PC-9 (cell line): ENCODE measurements around the gene POU2AF1. TPM values are rescaled to one million over a fixed set of nuclear protein-coding genes. Genes with fewer than 3 reads are reported as not detected.

Experiments used
- BruUV-seq: library from RNA; stranded (reverse); fragments of 400-500 nt; replicated peaks from 2 replicates; lab custom pipeline; 2021; lab: Mats Ljungman, UMichigan
- CTCF ChIA-PET: fragments of 300-600 bp; sonication (Branson Sonifier 250); formaldehyde crosslinking; loops from one replicate; lab custom pipeline; 2022; ENCODE audit warnings: antibody characterized with exemption; lab: Charles Lee
- POLR2A ChIA-PET: fragments of 300-600 bp; sonication (Branson Sonifier 250); formaldehyde crosslinking; loops from one replicate; lab custom pipeline; 2022; ENCODE audit warnings: antibody characterized with exemption; ENCODE audit not compliant: unreplicated experiment; lab: Charles Lee
- DNase-seq, 2 experiments: peaks; one replicate each; pipeline versions ENCODE4 v3.0.0 to v3.0.0-alpha.2; 2015 to 2022; ENCODE audit warnings: mixed read lengths in 1 of 2
- H2AFZ ChIP-seq: fragments of 200-600 bp; sonication (generic); 2 replicates; pipeline ENCODE4 v1.8.1; 2017; ENCODE audit warnings: antibody characterized with exemption
- H3F3A ChIP-seq: fragments of 200-600 bp; sonication (generic); 2 replicates; pipeline ENCODE4 v1.8.1; 2017; ENCODE audit warnings: antibody characterized with exemption, mild to moderate bottlenecking, low read depth; ENCODE audit not compliant: insufficient read depth
- H3K27ac ChIP-seq: fragments of 200-600 bp; sonication (generic); 2 replicates; pipeline ENCODE4 v1.6.1; 2016; ENCODE audit warnings: mixed run types
- H3K27me3 ChIP-seq: fragments of 200-600 bp; sonication (generic); 2 replicates; pipeline ENCODE4 v1.6.1; 2016; ENCODE audit warnings: low read depth, mixed run types; ENCODE audit not compliant: insufficient read depth
- H3K36me3 ChIP-seq: fragments of 200-600 bp; sonication (generic); 2 replicates; pipeline ENCODE4 v1.6.1; 2016; ENCODE audit warnings: low read depth, mixed run types
- H3K4me1 ChIP-seq: fragments of 200-600 bp; sonication (generic); replicated peaks from 2 replicates; pipeline ENCODE4 v1.6.1; 2016; ENCODE audit warnings: mixed run types; ENCODE audit not compliant: insufficient read depth
- H3K4me2 ChIP-seq: fragments of 200-600 bp; sonication (generic); 2 replicates; pipeline ENCODE4 v1.6.1; 2017; ENCODE audit warnings: mixed run types
- H3K4me3 ChIP-seq: fragments of 200-600 bp; sonication (generic); 2 replicates; pipeline ENCODE4 v1.6.1; 2016; ENCODE audit warnings: mixed run types
- H3K79me2 ChIP-seq: fragments of 200-600 bp; sonication (generic); 2 replicates; pipeline ENCODE4 v1.6.1; 2017; ENCODE audit warnings: low read depth, mixed run types
- H3K9me2 ChIP-seq: fragments of 200-600 bp; sonication (generic); 2 replicates; pipeline ENCODE4 v1.8.1; 2017; ENCODE audit warnings: mild to moderate bottlenecking; ENCODE audit not compliant: insufficient read depth
- H3K9me3 ChIP-seq: fragments of 200-600 bp; sonication (generic); 2 replicates; pipeline ENCODE4 v1.8.1; 2016; ENCODE audit warnings: low read depth; ENCODE audit not compliant: insufficient read depth
- H4K20me1 ChIP-seq: fragments of 200-600 bp; sonication (generic); 2 replicates; pipeline ENCODE4 v1.8.1; 2017; ENCODE audit not compliant: insufficient read depth
- CTCF ChIP-seq: fragments of 200-600 bp; sonication (generic); conservative IDR thresholded peaks from 2 replicates; pipeline ENCODE4 v1.6.1; 2017; ENCODE audit warnings: mixed run types, antibody characterized with exemption, mild to moderate bottlenecking, moderate library complexity
- EZH2 ChIP-seq: fragments of 200-600 bp; sonication (generic); IDR thresholded peaks from 2 replicates; pipeline ENCODE4 v1.8.0; 2017; ENCODE audit warnings: antibody characterized with exemption, low read depth
- intact Hi-C: fragments of 100-400 bp; cut with micrococcal nuclease; formaldehyde crosslinking; loops from one replicate; pipeline ENCODE4 v1.10.0; 2022; ENCODE audit not compliant: unreplicated experiment
- total RNA-seq: library from RNA; stranded (reverse); gene quantifications from 2 replicates; pipeline ENCODE4 v1.2.3, GENCODE V29; 2021

The POU2AF1 gene
- total RNA-seq, 1 experiment from 2014 or later, result 0.37 TPM

- Histone ChIP-seq H3K27ac (peak overlapping the region; percentile 75), H3K9me2 (no peaks in the 10 kb centered on the region), H2AFZ (no peak overlapping the region), H3K4me1 (peaks cover 36% of the 10 kb centered on the region), H3K4me3 (no peak overlapping the region), H3K9me3 (no peaks in the 10 kb centered on the region), H3K4me2 (no peak overlapping the region), H3K79me2 (no peaks in the 10 kb centered on the region), H3F3A (peaks cover 16% of the 10 kb centered on the region), H4K20me1 (no peaks in the 10 kb centered on the region), H3K27me3 (no peaks in the 10 kb centered on the region), H3K36me3 (no peaks in the 10 kb centered on the region)
- POLR2A ChIA-PET, result no interaction called here
- CTCF ChIA-PET, result no interaction called here
- no TSS peak for BruUV-seq
- intact Hi-C loops, result loop anchor here (10.0 kb wide), 1 partner anchor 58 kb away; no protein-coding TSS in a partner anchor
- DNase-seq, result no peak
- TF ChIP-seq CTCF (no peak), EZH2 (no peak)
These were observed 16.1 kb downstream of the POU2AF1 start for GRCh38 chr11:111362887-111363411.

GRCh38 chr11:111361874-111362273 is 17.2 kb downstream of the POU2AF1 start:
- TF ChIP-seq CTCF (no peak), EZH2 (no peak)

GRCh38 chr11:111361052-111361801 is 17.8 kb downstream of the POU2AF1 start:
- H4K20me1 ChIP-seq, result no peaks in the 10 kb centered on the region
- H3K27ac ChIP-seq, result peak overlapping the region; percentile 75
- no peak overlapping the region for H2AFZ ChIP-seq
- DNase-seq, result peak in 1 of 2 experiments; percentile 60
- ChIA-PET POLR2A (no interaction called here), CTCF (interaction anchor here (0.7 kb wide), 1 partner anchor 62 kb away, joined by 3 read pairs; no protein-coding TSS in a partner anchor)
- H3K9me2 ChIP-seq, result no peaks in the 10 kb centered on the region
- H3K4me2 ChIP-seq, result peak overlapping the region; percentile 42
- H3K36me3 ChIP-seq, result no peaks in the 10 kb centered on the region
- no peaks in the 10 kb centered on the region for H3K9me3 ChIP-seq
- intact Hi-C loops, result loop anchor here (10.0 kb wide), 1 partner anchor 56 kb away; no protein-coding TSS in a partner anchor
- peaks cover 36% of the 10 kb centered on the region for H3K4me1 ChIP-seq
- no peak for TF ChIP-seq EZH2
- no peak for TF ChIP-seq CTCF
- H3K27me3 ChIP-seq, result no peaks in the 10 kb centered on the region
- no peak overlapping the region for H3K4me3 ChIP-seq
- H3K79me2 ChIP-seq, result no peaks in the 10 kb centered on the region
- peaks cover 16% of the 10 kb centered on the region for H3F3A ChIP-seq
- BruUV-seq, result no TSS peak

More at GRCh38 chr11:111361874-111362273, 17.2 kb downstream of the POU2AF1 start:
- Histone ChIP-seq H3K27ac (peak overlapping the region; percentile 75), H2AFZ (no peak overlapping the region), H3K9me3 (no peaks in the 10 kb centered on the region), H3K79me2 (no peaks in the 10 kb centered on the region), H4K20me1 (no peaks in the 10 kb centered on the region), H3F3A (peaks cover 16% of the 10 kb centered on the region), H3K4me3 (no peak overlapping the region), H3K36me3 (no peaks in the 10 kb centered on the region), H3K4me2 (peak overlapping the region; percentile 43), H3K9me2 (no peaks in the 10 kb centered on the region), H3K4me1 (peaks cover 36% of the 10 kb centered on the region), H3K27me3 (no peaks in the 10 kb centered on the region)
- BruUV-seq, result no TSS peak
- intact Hi-C loops, result loop anchor here (10.0 kb wide), 1 partner anchor 57 kb away; no protein-coding TSS in a partner anchor
- POLR2A ChIA-PET, result no interaction called here
- CTCF ChIA-PET, result interaction anchor here (0.5 to 0.7 kb wide), 2 partner anchors 61 to 190 kb away, joined by 3 read pairs; no protein-coding TSS in a partner anchor
- DNase-seq, result peak; percentile 59 to 96
